CD4-positive, alpha-beta T cell treated with Interleukin-15 for 4 hours (primary cell): Measurements from ENCODE around the gene CADM2.
"Not testable (repeated sequence)": the region's sequence is repeated elsewhere in the genome, so short reads cannot be mapped to it uniquely, and the experiment has no call there.

Experiments used
- DNase-seq: peaks from one replicate; pipeline ENCODE4 v3.0.0-alpha.2; 2020; ENCODE audit warnings: low spot score

CADM2 gene

GRCh38 chr3:85950435-85950834 lies 991.6 kb downstream of the CADM2 start:
- no peak for DNase-seq

GRCh38 chr3:85960793-85961192 lies 1002.0 kb downstream of the CADM2 start:
- DNase-seq, result no peak

DNA sequence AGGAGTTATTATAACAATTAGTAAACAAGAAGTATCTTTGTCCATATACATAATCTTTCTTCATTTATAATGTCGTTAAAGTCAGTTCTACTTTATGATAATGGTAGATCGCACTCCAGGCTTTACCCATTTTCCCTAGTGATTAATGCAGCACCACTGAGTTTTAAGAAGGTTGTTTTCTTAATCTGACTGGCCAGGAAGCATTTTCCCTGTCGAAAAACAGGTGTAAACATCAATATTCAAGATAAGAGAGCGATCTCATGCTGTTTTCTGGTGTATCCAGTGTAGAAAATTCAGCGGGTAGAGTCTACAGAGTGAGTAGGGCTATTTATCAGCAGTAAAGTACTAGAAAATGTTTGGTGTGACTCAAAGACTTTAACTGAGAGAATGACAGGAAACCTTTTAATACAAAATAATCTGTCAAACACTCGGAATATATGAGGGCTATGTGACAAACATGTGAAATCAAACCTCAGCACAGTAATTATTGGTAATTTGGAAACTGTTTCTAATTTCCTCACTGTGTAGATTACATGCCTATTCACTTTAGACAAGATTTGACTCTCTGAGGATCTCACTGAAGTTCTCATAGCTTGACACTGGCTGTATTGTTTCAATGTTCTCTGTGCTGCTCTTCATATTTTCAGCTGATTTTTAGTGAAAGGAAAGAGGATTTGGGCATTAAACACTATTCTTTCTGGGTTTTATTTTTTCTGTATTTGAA lies 1019.0 kb downstream of the CADM2 start:
- DNase-seq, result no peak

- no peak for DNase-seq
These were observed 1020.2 kb downstream of the CADM2 start for GRCh38 chr3:85979034-85979433.

- DNase-seq, result not testable (repeated sequence)
These were observed 1030.8 kb downstream of the CADM2 start for GRCh38 chr3:85989581-85989980.

DNA sequence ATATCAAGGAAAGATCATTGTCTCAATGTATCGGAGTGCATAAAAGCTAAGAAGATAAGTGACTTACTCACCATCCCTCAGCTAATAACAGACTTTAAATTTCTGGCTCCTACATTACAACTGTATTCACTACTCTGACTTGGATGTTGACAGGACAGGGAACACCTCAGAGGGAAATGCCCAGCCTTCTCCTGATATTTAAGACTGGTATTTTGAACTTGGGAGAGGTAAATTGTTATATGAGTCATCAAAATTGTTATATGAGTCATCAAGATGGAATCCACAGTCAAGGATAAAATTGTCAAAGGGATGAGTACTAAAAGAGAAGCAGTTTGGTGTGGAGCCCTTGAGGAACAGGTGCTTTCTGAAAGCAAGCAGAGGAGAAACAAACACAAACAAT lies 1070.8 kb downstream of the CADM2 start:
- no peak for DNase-seq

DNA sequence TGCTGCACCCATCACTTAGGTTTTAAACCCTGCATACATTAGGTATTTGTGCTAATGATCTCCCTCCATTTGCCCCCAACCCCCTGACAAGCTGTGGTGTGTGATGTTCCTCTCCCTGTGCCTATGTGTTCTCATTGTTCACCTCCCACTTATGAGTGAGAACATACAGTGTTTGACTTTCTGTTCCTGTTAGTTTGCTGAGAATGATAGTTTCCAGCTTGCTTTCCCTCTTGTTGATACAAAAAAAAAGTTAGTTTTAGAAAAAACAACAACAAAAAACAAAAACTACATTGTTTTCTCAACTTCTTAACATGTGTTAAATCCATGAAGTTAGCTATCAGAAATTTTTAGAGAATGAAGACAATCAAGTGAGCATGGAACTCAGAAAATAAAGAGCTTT lies 1079.1 kb downstream of the CADM2 start:
- no peak for DNase-seq

GRCh38 chr3:86046436-86047136 lies 1087.8 kb downstream of the CADM2 start:
- no peak for DNase-seq

- DNase-seq, result no peak
These were observed 1088.4 kb downstream of the CADM2 start for GRCh38 chr3:86047161-86047560.

- DNase-seq, result no peak
These were observed 1092.3 kb downstream of the CADM2 start for GRCh38 chr3:86051058-86051457.

GRCh38 chr3:86056032-86056431 lies 1097.2 kb downstream of the CADM2 start:
- DNase-seq, result no peak

DNA sequence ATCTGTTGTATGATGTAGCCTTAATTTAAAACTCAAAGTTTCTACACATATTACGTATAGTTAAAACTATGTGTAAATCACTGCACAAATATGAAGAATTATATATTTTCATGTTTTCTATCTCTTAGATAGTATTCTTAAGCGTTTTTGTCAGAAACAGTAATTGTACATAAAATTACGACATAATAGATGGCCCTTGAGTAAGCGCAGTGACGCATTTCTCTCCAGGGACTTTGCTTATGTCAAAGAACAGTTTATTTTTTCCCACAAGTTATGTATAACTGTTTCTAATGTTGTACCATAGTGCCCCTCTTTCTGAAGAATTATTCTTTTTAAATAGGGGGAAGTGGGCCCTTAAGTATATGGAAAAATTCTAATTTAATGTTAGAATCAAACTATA lies 1098.2 kb downstream of the CADM2 start:
- DNase-seq, result no peak

DNA sequence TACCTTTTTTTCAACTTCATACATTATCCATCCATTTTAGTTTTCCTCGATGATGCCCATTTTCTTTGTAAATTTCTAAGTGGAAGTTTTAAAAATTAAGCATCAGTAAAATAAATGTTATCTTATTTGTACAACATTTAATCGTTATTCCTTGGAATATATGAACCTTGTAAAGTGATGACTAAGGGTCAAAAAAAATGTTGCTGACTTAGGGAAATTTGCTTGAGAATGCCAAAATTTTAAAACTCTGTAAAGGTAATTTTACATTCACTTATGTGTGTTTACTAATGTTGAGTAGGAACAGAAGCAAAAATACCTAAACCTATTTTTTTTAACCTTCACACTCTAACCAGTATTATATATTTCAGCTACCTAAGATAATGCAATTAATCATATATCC lies 1115.0 kb downstream of the CADM2 start:
- DNase-seq, result no peak

- DNase-seq, result no peak
These were observed 1128.5 kb downstream of the CADM2 start for GRCh38 chr3:86087160-86087871.

DNA sequence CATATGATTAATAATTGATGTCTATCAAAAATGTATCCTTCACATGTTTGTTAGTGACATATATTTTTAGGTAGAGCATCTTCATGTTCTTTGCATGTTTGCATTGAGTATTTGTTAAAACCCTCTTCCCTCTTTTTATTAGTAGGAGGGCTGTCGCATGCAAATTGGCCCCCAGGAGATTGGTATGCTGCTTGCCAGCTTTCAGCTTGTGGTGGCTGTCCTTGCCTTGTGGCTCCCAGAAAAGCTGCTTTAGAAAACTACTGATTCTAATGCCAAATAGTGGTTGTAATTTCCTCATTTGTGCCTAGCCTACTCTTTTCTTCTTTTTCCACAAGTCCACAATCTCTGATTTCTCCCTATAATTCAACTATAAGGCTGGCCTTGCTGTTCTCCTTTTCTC lies 1145.4 kb downstream of the CADM2 start:
- no peak for DNase-seq

DNA sequence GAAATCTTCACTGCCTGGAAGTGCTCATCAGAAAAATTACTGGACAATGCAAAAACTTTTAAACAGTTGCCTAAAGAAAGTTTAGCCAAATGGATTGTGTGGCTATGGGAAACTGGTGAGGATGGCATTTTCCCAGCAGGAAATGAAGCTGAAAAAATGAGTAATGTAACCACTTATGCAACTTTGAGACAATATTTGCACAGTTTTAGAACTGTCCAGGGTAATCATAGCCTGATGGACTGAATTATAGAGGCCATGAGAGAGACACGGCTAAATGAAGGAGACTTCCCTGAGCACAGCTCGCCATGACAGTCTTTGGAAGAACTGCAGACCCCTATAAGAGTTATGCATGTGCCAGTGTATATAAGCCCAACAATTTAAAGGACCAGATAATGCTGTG lies 1150.6 kb downstream of the CADM2 start:
- no peak for DNase-seq
